ENCODE data around the gene PARD3B.

PARD3B gene

GRCh38 chr2:205347899-205348298 lies 802.6 kb downstream of the PARD3B start:
- DNase-seq (ENCODE audit: low read depth in 2 of 2), result no peak

- DNase-seq (ENCODE audit: low read depth in 2 of 2), result no peak
Observed at GRCh38 chr2:205352094-205352493, 806.8 kb downstream of the PARD3B start.

GRCh38 chr2:205352593-205352992 lies 807.3 kb downstream of the PARD3B start:
- no peak for DNase-seq (ENCODE audit: low read depth in 2 of 2)

- DNase-seq (ENCODE audit: low read depth in 2 of 2), result no peak
Observed at GRCh38 chr2:205357732-205358131, 812.5 kb downstream of the PARD3B start.

- DNase-seq (ENCODE audit: low read depth in 2 of 2), result no peak
Observed at GRCh38 chr2:205358351-205358815, 813.1 kb downstream of the PARD3B start.

GRCh38 chr2:205361272-205361671 lies 816.0 kb downstream of the PARD3B start:
- DNase-seq (ENCODE audit: low read depth in 2 of 2), result no peak

- DNase-seq (ENCODE audit: low read depth in 2 of 2), result no peak
Observed at GRCh38 chr2:205361970-205362369, 816.7 kb downstream of the PARD3B start.

- no peak for DNase-seq (ENCODE audit: low read depth in 2 of 2)
Observed at GRCh38 chr2:205364261-205364660, 819.0 kb downstream of the PARD3B start.

GRCh38 chr2:205366336-205367060 lies 821.2 kb downstream of the PARD3B start:
- no peak for DNase-seq (ENCODE audit: low read depth in 2 of 2)

GRCh38 chr2:205367331-205367935 lies 822.2 kb downstream of the PARD3B start:
- DNase-seq (ENCODE audit: low read depth in 2 of 2), result no peak

GRCh38 chr2:205369813-205370212 lies 824.5 kb downstream of the PARD3B start:
- no peak for DNase-seq (ENCODE audit: low read depth in 2 of 2)

GRCh38 chr2:205370726-205371125 lies 825.5 kb downstream of the PARD3B start:
- DNase-seq (ENCODE audit: low read depth in 2 of 2), result no peak

- no peak for DNase-seq (ENCODE audit: low read depth in 2 of 2)
Observed at GRCh38 chr2:205372141-205372540, 826.9 kb downstream of the PARD3B start.

- no peak for DNase-seq (ENCODE audit: low read depth in 2 of 2)
Observed at GRCh38 chr2:205375461-205376448, 830.5 kb downstream of the PARD3B start.

GRCh38 chr2:205377324-205377723 lies 832.0 kb downstream of the PARD3B start:
- DNase-seq (ENCODE audit: low read depth in 2 of 2), result no peak

GRCh38 chr2:205383601-205384000 lies 838.3 kb downstream of the PARD3B start:
- no peak for DNase-seq (ENCODE audit: low read depth in 2 of 2)

- DNase-seq (ENCODE audit: low read depth in 2 of 2), result no peak
Observed at GRCh38 chr2:205386109-205386508, 840.8 kb downstream of the PARD3B start.

GRCh38 chr2:205387350-205388055 lies 842.2 kb downstream of the PARD3B start:
- no peak for DNase-seq (ENCODE audit: low read depth in 2 of 2)

- no peak for DNase-seq (ENCODE audit: low read depth in 2 of 2)
Observed at GRCh38 chr2:205390866-205391265, 845.6 kb downstream of the PARD3B start.

GRCh38 chr2:205401511-205401910 lies 856.2 kb downstream of the PARD3B start:
- no peak for DNase-seq (ENCODE audit: low read depth in 2 of 2)

- DNase-seq (ENCODE audit: low read depth in 2 of 2), result no peak
Observed at GRCh38 chr2:205402011-205402410, 856.7 kb downstream of the PARD3B start.

All from stimulated activated CD4-positive, alpha-beta T cell treated with anti-CD3 and anti-CD28 coated beads, Interleukin-12 subunit alpha, Interleukin-12 subunit beta, amount 100 ng/mL, for 24 hours (primary cell).